ENCODE measurements around the gene SLC39A9.

- TF ChIP-seq SUZ12 (IDR thresholded peaks at IDR 0.05) (no peak), BHLHE40 (IDR thresholded peaks at IDR 0.05; ENCODE audit: borderline replicate concordance) (no peak), CTBP1 (IDR thresholded peaks at IDR 0.05; ENCODE audit: borderline replicate concordance) (no peak), TARDBP (IDR thresholded peaks at IDR 0.05) (no peak), L3MBTL2 (conservative IDR thresholded peaks at IDR 0.05) (no peak), SP1 (IDR thresholded peaks at IDR 0.05) (no peak), FOXK2 (IDR thresholded peaks at IDR 0.05) (no peak), ZNF384 (IDR thresholded peaks at IDR 0.05) (no peak), ARNT (IDR thresholded peaks at IDR 0.05) (no peak), ELF4 (IDR thresholded peaks at IDR 0.05) (no peak), FOXM1 (IDR thresholded peaks at IDR 0.05; ENCODE audit: borderline replicate concordance) (no peak), LEF1 (IDR thresholded peaks at IDR 0.05; ENCODE audit: borderline replicate concordance) (no peak)
- TF ChIP-seq, protein P1, sequence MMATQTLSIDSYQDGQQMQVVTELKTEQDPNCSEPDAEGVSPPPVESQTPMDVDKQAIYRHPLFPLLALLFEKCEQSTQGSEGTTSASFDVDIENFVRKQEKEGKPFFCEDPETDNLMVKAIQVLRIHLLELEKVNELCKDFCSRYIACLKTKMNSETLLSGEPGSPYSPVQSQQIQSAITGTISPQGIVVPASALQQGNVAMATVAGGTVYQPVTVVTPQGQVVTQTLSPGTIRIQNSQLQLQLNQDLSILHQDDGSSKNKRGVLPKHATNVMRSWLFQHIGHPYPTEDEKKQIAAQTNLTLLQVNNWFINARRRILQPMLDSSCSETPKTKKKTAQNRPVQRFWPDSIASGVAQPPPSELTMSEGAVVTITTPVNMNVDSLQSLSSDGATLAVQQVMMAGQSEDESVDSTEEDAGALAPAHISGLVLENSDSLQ (IDR thresholded peaks at IDR 0.05): no peak
Measured at GRCh38 chr14:69358966-69359365, 39.5 kb upstream of the SLC39A9 start.
